HepG2 (cell line): Measurements from ENCODE around the gene DTD2. TPM values are rescaled to one million over a fixed set of nuclear protein-coding genes. Genes with fewer than 3 reads are reported as not detected.

Experiments
- CHCHD3 ChIP-seq: sonication (generic); formaldehyde crosslinking; IDR thresholded peaks from 2 replicates; pipeline ENCODE4 v1.8.0; 2022; ENCODE audit warnings: mild to moderate bottlenecking, missing genetic modification reagents, moderate library complexity
- ELF4 ChIP-seq: sonication (generic); formaldehyde crosslinking; IDR thresholded peaks from 2 replicates; pipeline ENCODE4 v1.5.0; 2020; ENCODE audit warnings: missing genetic modification reagents, mild to moderate bottlenecking, moderate library complexity, borderline replicate concordance
- HHEX ChIP-seq: IDR thresholded peaks from 2 replicates; pipeline ENCODE4 v1.6.1; 2016; ENCODE audit warnings: control low read depth
- MIXL1 ChIP-seq: IDR thresholded peaks from 2 replicates; pipeline ENCODE4 v1.6.1; 2016
- MTA1 ChIP-seq: sonication (generic); formaldehyde crosslinking; IDR thresholded peaks from 2 replicates; pipeline ENCODE4 v1.4.0; 2020; ENCODE audit warnings: missing genetic modification reagents, mild to moderate bottlenecking, borderline replicate concordance
- NFATC3 ChIP-seq: sonication (generic); formaldehyde crosslinking; IDR thresholded peaks from 2 replicates; pipeline ENCODE4 v1.5.1; 2020; ENCODE audit warnings: mild to moderate bottlenecking, missing genetic modification reagents
- NFYC ChIP-seq: IDR thresholded peaks from 2 replicates; pipeline ENCODE4 v1.6.1; 2016; ENCODE audit warnings: missing genetic modification reagents, missing compliant biosample characterization
- SIX1 ChIP-seq: sonication (generic); formaldehyde crosslinking; IDR thresholded peaks from 2 replicates; pipeline ENCODE4 v1.4.0; 2020; ENCODE audit warnings: missing genetic modification reagents, borderline replicate concordance
- ZMAT3 ChIP-seq: sonication (generic); formaldehyde crosslinking; conservative IDR thresholded peaks from 2 replicates; pipeline ENCODE4 v1.7.0; 2021; ENCODE audit warnings: missing genetic modification reagents
- ZNF670 ChIP-seq: sonication (generic); formaldehyde crosslinking; IDR thresholded peaks from 2 replicates; pipeline ENCODE4 v1.8.0; 2022; ENCODE audit warnings: mild to moderate bottlenecking, missing genetic modification reagents, borderline replicate concordance
- ZNF678 ChIP-seq: sonication (generic); formaldehyde crosslinking; IDR thresholded peaks from 2 replicates; pipeline ENCODE4 v1.4.0; 2020; ENCODE audit warnings: mild to moderate bottlenecking, missing genetic modification reagents
- ZNF761 ChIP-seq: sonication (generic); formaldehyde crosslinking; conservative IDR thresholded peaks from 2 replicates; pipeline ENCODE4 v1.4.0; 2020; ENCODE audit warnings: mild to moderate bottlenecking, missing genetic modification reagents
- ZNF816 ChIP-seq: sonication (generic); formaldehyde crosslinking; IDR thresholded peaks from 2 replicates; pipeline ENCODE4 v1.8.0; 2022; ENCODE audit warnings: missing genetic modification reagents, mild to moderate bottlenecking, borderline replicate concordance
- ZSCAN20 ChIP-seq: sonication (generic); formaldehyde crosslinking; IDR thresholded peaks from 2 replicates; pipeline ENCODE4 v1.4.0; 2020; ENCODE audit warnings: missing genetic modification reagents, mild to moderate bottlenecking, borderline replicate concordance
- ZSCAN29 ChIP-seq: sonication (generic); formaldehyde crosslinking; conservative IDR thresholded peaks from 2 replicates; pipeline ENCODE4 v1.4.0; 2020; ENCODE audit warnings: mild to moderate bottlenecking, missing genetic modification reagents
- polyA plus RNA-seq, 8 experiments: library from polyadenylated mRNA; depleted of rRNA in 3 of 8; stranded (reverse) in 7 of 8; unstranded in 1 of 8; fragments of >200 nt; fragmentation: Illumina TruSeq in 4 of 8; extraction: Trizol in 4 of 8; gene quantifications; 2 replicates each; pipeline versions ENCODE4 v1.2.1 to v1.2.3, GENCODE V29; 2011 to 2016; ENCODE audit warnings: low read depth in 4 of 8, missing spikeins in 1 of 8, mixed read lengths in 1 of 8; ENCODE audit not compliant: insufficient read depth in 1 of 8
- total RNA-seq, 5 experiments: library from RNA; depleted of rRNA; stranded (reverse); fragments of >200 nt; fragmentation: Illumina TruSeq; extraction: Trizol; gene quantifications; 2 replicates each; pipeline ENCODE4 v1.2.3, GENCODE V29; 2016; ENCODE audit warnings: low read depth in 1 of 5
- TF ChIP-seq, protein P1 (sequence below): sonication (generic); formaldehyde crosslinking; IDR thresholded peaks from 2 replicates; pipeline ENCODE4 v1.4.0; 2020; ENCODE audit warnings: mild to moderate bottlenecking, missing genetic modification reagents
- TF ChIP-seq, protein P2 (sequence below): sonication (generic); formaldehyde crosslinking; IDR thresholded peaks from 2 replicates; pipeline ENCODE4 v1.4.0; 2020; ENCODE audit warnings: missing genetic modification reagents
- TF ChIP-seq, protein P3 (sequence below): sonication (generic); formaldehyde crosslinking; IDR thresholded peaks from 2 replicates; pipeline ENCODE4 v1.5.0; 2020; ENCODE audit warnings: mild to moderate bottlenecking, missing genetic modification reagents
- TF ChIP-seq, protein P4 (sequence below): sonication (generic); formaldehyde crosslinking; IDR thresholded peaks from 2 replicates; pipeline ENCODE4 v1.5.0; 2020; ENCODE audit warnings: missing genetic modification reagents
- TF ChIP-seq, protein P5 (sequence below): sonication (generic); formaldehyde crosslinking; IDR thresholded peaks from 2 replicates; pipeline ENCODE4 v1.9.0; 2022; ENCODE audit warnings: missing genetic modification reagents, mild to moderate bottlenecking, borderline replicate concordance

Gene DTD2
- total and polyA plus RNA-seq, 2 of the 13 experiments (the other 11 are each of a cell fraction or from before 2014, with no cell fraction given): 22.3 to 49.8 TPM

DNA sequence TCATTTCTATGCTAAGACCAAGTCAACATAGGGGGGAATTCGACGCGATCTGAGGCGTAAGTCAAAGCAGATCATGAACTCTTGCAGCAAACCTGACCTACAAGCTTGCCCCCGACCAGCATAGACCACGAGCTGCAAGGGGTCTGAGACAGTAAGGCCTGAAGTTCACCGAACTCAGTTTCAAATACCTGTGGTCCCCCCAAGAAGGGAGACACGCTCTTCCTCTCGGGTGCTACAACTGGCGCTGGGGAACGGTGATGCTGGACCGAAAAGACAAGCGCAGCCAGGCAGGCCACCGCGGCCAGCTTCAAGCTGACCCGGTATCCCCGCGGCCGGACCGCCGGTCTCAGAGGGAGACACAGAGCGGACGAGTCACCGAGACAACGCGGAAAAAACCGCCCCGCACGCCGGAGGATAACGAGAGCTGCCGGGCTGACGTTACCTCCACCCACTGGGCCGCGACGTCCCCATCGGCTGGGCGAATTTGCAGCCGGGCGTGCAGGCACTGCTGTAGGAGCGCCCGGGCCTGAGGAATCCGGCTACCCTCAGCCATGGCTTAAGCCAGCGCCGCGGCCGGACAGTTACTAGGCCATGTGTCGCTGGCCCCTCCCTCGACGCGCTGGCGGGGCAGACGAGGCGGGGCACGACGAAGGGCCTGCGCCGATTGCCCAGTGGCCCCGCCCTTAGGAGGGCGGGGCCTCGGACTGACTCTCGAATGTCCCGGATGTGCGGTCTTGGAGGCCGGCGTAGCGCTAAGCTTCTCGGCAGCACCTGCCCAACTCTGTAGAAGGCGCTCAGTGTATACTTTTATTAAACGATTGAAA lies at the start of gene DTD2 (continued):
- TF ChIP-seq HHEX (CRISPR knock-in tag): 0 out of 2 replicates have a peak, but pooled peaks have one; percentile 46
- 0 out of 2 replicates have a peak, but pooled peaks have one; percentile 9 for TF ChIP-seq NFYC (CRISPR knock-in tag)
- peak; percentile 100 for TF ChIP-seq CHCHD3
- TF ChIP-seq, protein P1, sequence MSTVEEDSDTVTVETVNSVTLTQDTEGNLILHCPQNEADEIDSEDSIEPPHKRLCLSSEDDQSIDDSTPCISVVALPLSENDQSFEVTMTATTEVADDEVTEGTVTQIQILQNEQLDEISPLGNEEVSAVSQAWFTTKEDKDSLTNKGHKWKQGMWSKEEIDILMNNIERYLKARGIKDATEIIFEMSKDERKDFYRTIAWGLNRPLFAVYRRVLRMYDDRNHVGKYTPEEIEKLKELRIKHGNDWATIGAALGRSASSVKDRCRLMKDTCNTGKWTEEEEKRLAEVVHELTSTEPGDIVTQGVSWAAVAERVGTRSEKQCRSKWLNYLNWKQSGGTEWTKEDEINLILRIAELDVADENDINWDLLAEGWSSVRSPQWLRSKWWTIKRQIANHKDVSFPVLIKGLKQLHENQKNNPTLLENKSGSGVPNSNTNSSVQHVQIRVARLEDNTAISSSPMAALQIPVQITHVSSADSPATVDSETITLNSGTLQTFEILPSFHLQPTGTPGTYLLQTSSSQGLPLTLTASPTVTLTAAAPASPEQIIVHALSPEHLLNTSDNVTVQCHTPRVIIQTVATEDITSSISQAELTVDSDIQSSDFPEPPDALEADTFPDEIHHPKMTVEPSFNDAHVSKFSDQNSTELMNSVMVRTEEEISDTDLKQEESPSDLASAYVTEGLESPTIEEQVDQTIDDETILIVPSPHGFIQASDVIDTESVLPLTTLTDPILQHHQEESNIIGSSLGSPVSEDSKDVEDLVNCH (CRISPR knock-in tag): peak; percentile 99
- peak; percentile 70 for TF ChIP-seq MIXL1 (CRISPR knock-in tag)
- peak; percentile 100 for TF ChIP-seq ZNF670
- peak; percentile 99 for TF ChIP-seq ZMAT3
- TF ChIP-seq NFATC3 (CRISPR knock-in tag): peak; percentile 98
- peak; percentile 85; the same call in 1 of the 2 replicates for TF ChIP-seq ELF4 (CRISPR knock-in tag)
- TF ChIP-seq, protein P2, sequence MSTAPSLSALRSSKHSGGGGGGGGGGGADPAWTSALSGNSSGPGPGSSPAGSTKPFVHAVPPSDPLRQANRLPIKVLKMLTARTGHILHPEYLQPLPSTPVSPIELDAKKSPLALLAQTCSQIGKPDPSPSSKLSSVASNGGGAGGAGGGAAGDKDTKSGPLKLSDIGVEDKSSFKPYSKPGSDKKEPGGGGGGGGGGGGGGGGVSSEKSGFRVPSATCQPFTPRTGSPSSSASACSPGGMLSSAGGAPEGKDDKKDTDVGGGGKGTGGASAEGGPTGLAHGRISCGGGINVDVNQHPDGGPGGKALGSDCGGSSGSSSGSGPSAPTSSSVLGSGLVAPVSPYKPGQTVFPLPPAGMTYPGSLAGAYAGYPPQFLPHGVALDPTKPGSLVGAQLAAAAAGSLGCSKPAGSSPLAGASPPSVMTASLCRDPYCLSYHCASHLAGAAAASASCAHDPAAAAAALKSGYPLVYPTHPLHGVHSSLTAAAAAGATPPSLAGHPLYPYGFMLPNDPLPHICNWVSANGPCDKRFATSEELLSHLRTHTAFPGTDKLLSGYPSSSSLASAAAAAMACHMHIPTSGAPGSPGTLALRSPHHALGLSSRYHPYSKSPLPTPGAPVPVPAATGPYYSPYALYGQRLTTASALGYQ: peak; percentile 91
- TF ChIP-seq SIX1 (CRISPR knock-in tag): peak; percentile 10; the same call in 1 of the 2 replicates
- peak; percentile 100 for TF ChIP-seq ZNF816 (CRISPR knock-in tag)
- TF ChIP-seq, protein P3, sequence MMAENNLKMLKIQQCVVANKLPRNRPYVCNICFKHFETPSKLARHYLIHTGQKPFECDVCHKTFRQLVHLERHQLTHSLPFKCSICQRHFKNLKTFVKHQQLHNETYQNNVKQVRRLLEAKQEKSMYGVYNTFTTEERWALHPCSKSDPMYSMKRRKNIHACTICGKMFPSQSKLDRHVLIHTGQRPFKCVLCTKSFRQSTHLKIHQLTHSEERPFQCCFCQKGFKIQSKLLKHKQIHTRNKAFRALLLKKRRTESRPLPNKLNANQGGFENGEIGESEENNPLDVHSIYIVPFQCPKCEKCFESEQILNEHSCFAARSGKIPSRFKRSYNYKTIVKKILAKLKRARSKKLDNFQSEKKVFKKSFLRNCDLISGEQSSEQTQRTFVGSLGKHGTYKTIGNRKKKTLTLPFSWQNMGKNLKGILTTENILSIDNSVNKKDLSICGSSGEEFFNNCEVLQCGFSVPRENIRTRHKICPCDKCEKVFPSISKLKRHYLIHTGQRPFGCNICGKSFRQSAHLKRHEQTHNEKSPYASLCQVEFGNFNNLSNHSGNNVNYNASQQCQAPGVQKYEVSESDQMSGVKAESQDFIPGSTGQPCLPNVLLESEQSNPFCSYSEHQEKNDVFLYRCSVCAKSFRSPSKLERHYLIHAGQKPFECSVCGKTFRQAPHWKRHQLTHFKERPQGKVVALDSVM (CRISPR knock-in tag): peak; percentile 89
- TF ChIP-seq, protein P4, sequence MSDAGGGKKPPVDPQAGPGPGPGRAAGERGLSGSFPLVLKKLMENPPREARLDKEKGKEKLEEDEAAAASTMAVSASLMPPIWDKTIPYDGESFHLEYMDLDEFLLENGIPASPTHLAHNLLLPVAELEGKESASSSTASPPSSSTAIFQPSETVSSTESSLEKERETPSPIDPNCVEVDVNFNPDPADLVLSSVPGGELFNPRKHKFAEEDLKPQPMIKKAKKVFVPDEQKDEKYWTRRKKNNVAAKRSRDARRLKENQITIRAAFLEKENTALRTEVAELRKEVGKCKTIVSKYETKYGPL: peak; percentile 89; the same call in 1 of the 2 replicates
- TF ChIP-seq ZNF761 (CRISPR knock-in tag): peak; percentile 100
- peak; percentile 100 for TF ChIP-seq MTA1 (CRISPR knock-in tag)
- peak; percentile 98 for TF ChIP-seq ZSCAN20 (CRISPR knock-in tag)
- TF ChIP-seq ZSCAN29: peak; percentile 99
- TF ChIP-seq, protein P5, sequence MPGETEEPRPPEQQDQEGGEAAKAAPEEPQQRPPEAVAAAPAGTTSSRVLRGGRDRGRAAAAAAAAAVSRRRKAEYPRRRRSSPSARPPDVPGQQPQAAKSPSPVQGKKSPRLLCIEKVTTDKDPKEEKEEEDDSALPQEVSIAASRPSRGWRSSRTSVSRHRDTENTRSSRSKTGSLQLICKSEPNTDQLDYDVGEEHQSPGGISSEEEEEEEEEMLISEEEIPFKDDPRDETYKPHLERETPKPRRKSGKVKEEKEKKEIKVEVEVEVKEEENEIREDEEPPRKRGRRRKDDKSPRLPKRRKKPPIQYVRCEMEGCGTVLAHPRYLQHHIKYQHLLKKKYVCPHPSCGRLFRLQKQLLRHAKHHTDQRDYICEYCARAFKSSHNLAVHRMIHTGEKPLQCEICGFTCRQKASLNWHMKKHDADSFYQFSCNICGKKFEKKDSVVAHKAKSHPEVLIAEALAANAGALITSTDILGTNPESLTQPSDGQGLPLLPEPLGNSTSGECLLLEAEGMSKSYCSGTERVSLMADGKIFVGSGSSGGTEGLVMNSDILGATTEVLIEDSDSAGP (CRISPR knock-in tag): peak; percentile 99
- TF ChIP-seq ZNF678 (CRISPR knock-in tag): peak; percentile 100
